Endothelial cell of umbilical vein (primary cell): Measurements from ENCODE around the gene CDH23. TPM values are rescaled to one million over a fixed set of nuclear protein-coding genes. Genes with fewer than 3 reads are reported as not detected.

ENCODE experiments used
- BruUV-seq: library from RNA; stranded (reverse); fragments of 400-500 nt; replicated peaks from 2 replicates; lab custom pipeline; 2021; lab: Mats Ljungman, UMichigan
- CTCF ChIA-PET: fragments of 300-600, 350-600 bp; sonication (Branson Sonifier 250); formaldehyde crosslinking; loops from one replicate; lab custom pipeline; 2021; ENCODE audit warnings: antibody characterized with exemption, inconsistent platforms; lab: Charles Lee
- POLR2A ChIA-PET: fragments of 300-600, 350-600 bp; sonication (Branson Sonifier 250); formaldehyde crosslinking; loops from one replicate; lab custom pipeline; 2021; ENCODE audit warnings: antibody characterized with exemption, inconsistent platforms; lab: Charles Lee
- DNase-seq: peaks from one replicate; pipeline ENCODE4 v3.0.0-alpha.2; 2011; ENCODE audit warnings: low read depth, low spot score
- FAIRE-seq: peaks from 2 replicates; lab custom pipeline; 2011; peaks lifted over from hg19 to GRCh38; lab: Jason Lieb, UNC
- H2AFZ ChIP-seq: 2 replicates; pipeline ENCODE4 v1.6.0; 2012; ENCODE audit warnings: low read depth, low read length, control low read depth, inconsistent platforms
- H3K27ac ChIP-seq: 2 replicates; pipeline ENCODE4 v1.5.1; 2011; ENCODE audit warnings: low read depth, mild to moderate bottlenecking, control low read depth, low read length, moderate library complexity; ENCODE audit not compliant: insufficient read depth
- H3K27me3 ChIP-seq, 2 experiments: 2 replicates each; pipeline versions ENCODE4 v1.6.0 to v1.6.1; 2011; ENCODE audit warnings: low read length in 2 of 2, mixed read lengths in 1 of 2; ENCODE audit not compliant: control insufficient read depth in 2 of 2, insufficient read depth in 2 of 2
- H3K36me3 ChIP-seq, 2 experiments: 2 replicates in 1 of 2; 3 replicates in 1 of 2; pipeline ENCODE4 v1.5.1; 2011; ENCODE audit warnings: low read length in 2 of 2, mild to moderate bottlenecking in 1 of 2, moderate library complexity in 1 of 2; ENCODE audit not compliant: control insufficient read depth in 2 of 2, insufficient read depth in 2 of 2; ENCODE audit errors: extremely low read depth in 1 of 2
- H3K4me1 ChIP-seq: 3 replicates; pipeline ENCODE4 v1.5.1; 2011; ENCODE audit warnings: mild to moderate bottlenecking, low read length; ENCODE audit not compliant: control insufficient read depth, insufficient read depth; ENCODE audit errors: extremely low read depth
- H3K4me2 ChIP-seq: 2 replicates; pipeline ENCODE4 v1.6.1; 2011; ENCODE audit warnings: low read length, control low read depth, mixed read lengths; ENCODE audit not compliant: insufficient read depth
- H3K4me3 ChIP-seq, 3 experiments: fragments of 200-600 bp in 1 of 3; sonication (generic), shearing (Covaris generic) in 1 of 3; replicated peaks in 1 of 3; 2 replicates each; pipeline ENCODE4 v1.5.1; 2011 to 2016; ENCODE audit warnings: control low read depth in 3 of 3, low read length in 3 of 3, mild to moderate bottlenecking in 2 of 3, inconsistent platforms in 1 of 3, low read depth in 1 of 3, moderate library complexity in 1 of 3; ENCODE audit not compliant: insufficient read depth in 1 of 3
- H3K79me2 ChIP-seq: 2 replicates; pipeline ENCODE4 v1.6.0; 2012; ENCODE audit warnings: low read length, inconsistent platforms; ENCODE audit not compliant: control insufficient read depth, insufficient read depth
- H3K9ac ChIP-seq: replicated peaks from 2 replicates; pipeline ENCODE3; 2011; ENCODE audit warnings: low read length, control low read depth; ENCODE audit not compliant: insufficient read depth; ENCODE audit errors: extremely low read depth
- H3K9me1 ChIP-seq: replicated peaks from 3 replicates; pipeline ENCODE4 v1.6.0; 2011; ENCODE audit warnings: mild to moderate bottlenecking, low read length; ENCODE audit not compliant: control insufficient read depth, insufficient read depth; ENCODE audit errors: extremely low read depth
- H3K9me3 ChIP-seq: replicated peaks from 2 replicates; pipeline ENCODE4 v1.5.1; 2012; ENCODE audit warnings: low read length, inconsistent platforms; ENCODE audit not compliant: control insufficient read depth, insufficient read depth
- H4K20me1 ChIP-seq: replicated peaks from 2 replicates; pipeline ENCODE3; 2011; ENCODE audit warnings: mild to moderate bottlenecking, low read length; ENCODE audit not compliant: control insufficient read depth, insufficient read depth; ENCODE audit errors: extremely low read depth
- EZH2 ChIP-seq: IDR thresholded peaks from 2 replicates; pipeline ENCODE4 v1.6.1; 2012; ENCODE audit warnings: borderline replicate concordance, low read depth, mild to moderate bottlenecking, moderate library complexity, low read length, inconsistent platforms; ENCODE audit not compliant: severe bottlenecking
- FOS ChIP-seq: IDR thresholded peaks from 2 replicates; pipeline ENCODE4 v1.6.1; 2011; ENCODE audit warnings: mild to moderate bottlenecking, low read length, moderate library complexity, borderline replicate concordance; ENCODE audit not compliant: insufficient read depth
- GATA2 ChIP-seq: IDR thresholded peaks from 2 replicates; pipeline ENCODE4 v1.7.0; 2011; ENCODE audit warnings: low read depth, mild to moderate bottlenecking, moderate library complexity, mixed read lengths, low read length; ENCODE audit not compliant: insufficient read length, insufficient read depth
- JUN ChIP-seq: IDR thresholded peaks from 2 replicates; pipeline ENCODE4 v1.6.1; 2011; ENCODE audit warnings: borderline replicate concordance, low read depth; ENCODE audit not compliant: insufficient read length, insufficient read depth
- MYC ChIP-seq: IDR thresholded peaks from one replicate; pipeline ENCODE4 v1.6.1; 2011; ENCODE audit warnings: mild to moderate bottlenecking, low read depth, low read length
- POLR2A ChIP-seq: IDR thresholded peaks from 2 replicates; pipeline ENCODE4 v1.6.1; 2012; ENCODE audit warnings: low read depth, mild to moderate bottlenecking, control low read depth, low read length
- POLR2AphosphoS5 ChIP-seq: IDR thresholded peaks from 2 replicates; pipeline ENCODE4 v1.6.1; 2012; ENCODE audit warnings: low read depth, mild to moderate bottlenecking, control low read depth, low read length, moderate library complexity; ENCODE audit not compliant: insufficient read depth
- dilution Hi-C: fragments of 300-500 bp; cut with MboI; formaldehyde crosslinking; loops from one replicate; pipeline ENCODE4 v1.15.0; 2019; ENCODE audit warnings: low sequenced_read_pairs; ENCODE audit not compliant: extremely low pct_ligation_motif_present
- intact Hi-C: fragments of 100-400 bp; cut with micrococcal nuclease; formaldehyde crosslinking; loops from one replicate; pipeline ENCODE4 v1.10.0; 2022
- polyA plus RNA-seq, 4 experiments: library from polyadenylated mRNA; depleted of rRNA in 3 of 4; stranded (reverse) in 3 of 4; unstranded in 1 of 4; fragments of >200 nt; gene quantifications; 2 replicates each; pipeline versions ENCODE4 v1.2.1 to v1.2.3, GENCODE V29; 2011 to 2012; ENCODE audit warnings: missing spikeins in 1 of 4
- total RNA-seq: library from RNA; stranded (reverse); gene quantifications from 2 replicates; pipeline ENCODE4 v1.2.3, GENCODE V29; 2021
- TF ChIP-seq, protein P1 (sequence below), 2 donors: IDR thresholded peaks; 1 replicate in 1 of 2; 2 replicates in 1 of 2; pipeline ENCODE4 v1.5.1; 2011; ENCODE audit warnings: low read length in 2 of 2, mild to moderate bottlenecking in 2 of 2, moderate library complexity in 2 of 2, control low read depth in 1 of 2, inconsistent platforms in 1 of 2, low read depth in 1 of 2; ENCODE audit not compliant: insufficient read depth in 1 of 2; ENCODE audit errors: extremely low read depth in 1 of 2
- TF ChIP-seq, protein P2 (sequence below): IDR thresholded peaks from 2 replicates; pipeline ENCODE4 v1.6.1; 2011; ENCODE audit not compliant: insufficient read depth, insufficient read length

The CDH23 gene
- total and polyA plus RNA-seq, 2 donors (not counting 3 experiments of a cell fraction or from before 2014, with no cell fraction given): not detected

DNA sequence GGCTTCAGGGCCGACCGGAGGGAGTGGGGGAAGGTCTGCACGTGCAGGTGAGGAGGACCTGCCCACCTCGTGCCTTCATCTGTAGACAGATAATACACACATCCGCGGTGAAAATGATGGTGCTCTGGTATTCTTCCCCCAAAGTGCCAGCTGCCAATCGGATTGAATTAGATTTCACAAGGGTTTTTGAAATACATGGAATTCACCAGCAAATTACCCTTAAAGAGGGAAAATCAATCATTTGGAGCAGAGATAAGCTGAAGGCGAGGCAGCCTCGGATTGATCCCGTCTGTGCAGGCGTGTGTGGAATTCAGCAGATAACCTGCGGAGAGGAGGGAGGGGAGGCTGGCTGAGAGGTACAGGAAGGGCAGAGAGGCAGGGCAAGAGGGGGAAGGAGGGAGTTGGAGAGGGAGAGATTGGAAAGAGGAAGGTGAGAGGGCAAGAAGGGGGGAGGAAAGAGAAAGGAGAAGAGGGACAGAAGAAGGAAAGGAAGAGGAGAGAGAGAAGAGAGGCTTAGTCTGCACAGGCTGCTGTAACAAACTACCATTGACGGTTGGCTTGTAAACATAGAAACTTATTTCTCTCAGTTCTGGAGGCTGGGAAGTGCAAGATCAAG lies 238.6 kb downstream of the CDH23 start:
- no peak for FAIRE-seq
- no TSS peak for BruUV-seq
- no peak for TF ChIP-seq POLR2AphosphoS5
- TF ChIP-seq FOS: no peak
- TF ChIP-seq MYC: no peak
- TF ChIP-seq, protein P1, sequence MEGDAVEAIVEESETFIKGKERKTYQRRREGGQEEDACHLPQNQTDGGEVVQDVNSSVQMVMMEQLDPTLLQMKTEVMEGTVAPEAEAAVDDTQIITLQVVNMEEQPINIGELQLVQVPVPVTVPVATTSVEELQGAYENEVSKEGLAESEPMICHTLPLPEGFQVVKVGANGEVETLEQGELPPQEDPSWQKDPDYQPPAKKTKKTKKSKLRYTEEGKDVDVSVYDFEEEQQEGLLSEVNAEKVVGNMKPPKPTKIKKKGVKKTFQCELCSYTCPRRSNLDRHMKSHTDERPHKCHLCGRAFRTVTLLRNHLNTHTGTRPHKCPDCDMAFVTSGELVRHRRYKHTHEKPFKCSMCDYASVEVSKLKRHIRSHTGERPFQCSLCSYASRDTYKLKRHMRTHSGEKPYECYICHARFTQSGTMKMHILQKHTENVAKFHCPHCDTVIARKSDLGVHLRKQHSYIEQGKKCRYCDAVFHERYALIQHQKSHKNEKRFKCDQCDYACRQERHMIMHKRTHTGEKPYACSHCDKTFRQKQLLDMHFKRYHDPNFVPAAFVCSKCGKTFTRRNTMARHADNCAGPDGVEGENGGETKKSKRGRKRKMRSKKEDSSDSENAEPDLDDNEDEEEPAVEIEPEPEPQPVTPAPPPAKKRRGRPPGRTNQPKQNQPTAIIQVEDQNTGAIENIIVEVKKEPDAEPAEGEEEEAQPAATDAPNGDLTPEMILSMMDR (IDR thresholded peaks at IDR 0.05; ENCODE audit: extremely low read depth in 1 of 2, insufficient read depth in 1 of 2, low read depth in 1 of 2, low read length in 2 of 2): no peak
- TF ChIP-seq JUN: no peak
- TF ChIP-seq POLR2A: no peak
- no peak for TF ChIP-seq EZH2
- TF ChIP-seq, protein P2, sequence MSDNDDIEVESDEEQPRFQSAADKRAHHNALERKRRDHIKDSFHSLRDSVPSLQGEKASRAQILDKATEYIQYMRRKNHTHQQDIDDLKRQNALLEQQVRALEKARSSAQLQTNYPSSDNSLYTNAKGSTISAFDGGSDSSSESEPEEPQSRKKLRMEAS: no peak
- no peak for TF ChIP-seq GATA2
- H3K9me1 ChIP-seq: no peaks in the 10 kb centered on the region
- H4K20me1 ChIP-seq: no peaks in the 10 kb centered on the region
- intact Hi-C loops (no loop called here), dilution Hi-C loops (no loop called here)
- H3K4me1 ChIP-seq: peaks cover 5% of the 10 kb centered on the region
- no peak overlapping the region for H3K27ac ChIP-seq
- DNase-seq: no peak
- H3K4me3 ChIP-seq: no peak overlapping the region
- H3K4me2 ChIP-seq: no peak overlapping the region
- CTCF ChIA-PET: no interaction called here
- no peaks in the 10 kb centered on the region for H3K79me2 ChIP-seq
- H2AFZ ChIP-seq: no peak overlapping the region
- POLR2A ChIA-PET: no interaction called here
- no peaks in the 10 kb centered on the region for H3K9me3 ChIP-seq
- no peak overlapping the region for H3K9ac ChIP-seq
- H3K36me3 ChIP-seq: no peaks in the 10 kb centered on the region
- peaks cover 0 to 3% of the 10 kb centered on the region in 2 experiments for H3K27me3 ChIP-seq
